ENCODE data around the gene SLC6A2. TPM values are rescaled to one million over a fixed set of nuclear protein-coding genes. Genes with fewer than 3 reads are reported as not detected.

SLC6A2 gene
- total and polyA plus RNA-seq, 9 of the 15 experiments (the other 6 are each of a cell fraction or from before 2014, with no cell fraction given): not detected

DNA sequence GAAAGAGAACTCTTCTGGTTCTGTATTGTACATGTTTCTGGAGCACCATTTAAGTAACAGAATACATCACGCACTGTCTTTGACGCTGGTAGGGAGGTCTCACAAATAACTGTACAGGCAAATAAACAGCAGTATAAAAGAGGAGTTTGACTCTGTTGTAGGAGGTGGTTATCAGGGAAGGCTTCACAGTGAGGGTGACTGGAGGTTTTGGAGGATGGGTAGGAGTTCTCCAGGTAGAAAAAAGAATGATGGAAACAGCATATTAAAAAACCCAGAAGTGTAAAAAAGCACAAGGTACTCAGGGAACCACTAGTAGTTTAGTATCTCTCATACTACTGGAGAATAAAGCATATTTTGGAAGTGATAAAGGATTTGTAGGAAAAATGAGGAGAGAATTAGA, 2.7 kb upstream of the SLC6A2 start (continued):
- TF ChIP-seq MCM2 (IDR thresholded peaks at IDR 0.05; ENCODE audit: low read depth) (no peak), TBL1XR1 (IDR thresholded peaks at IDR 0.05; ENCODE audit: low read length in 2 of 2) (no peak), POLR2H (tag; IDR thresholded peaks at IDR 0.05; ENCODE audit: low read depth) (no peak), ZBED1 (IDR thresholded peaks at IDR 0.05) (no peak), HDAC2 (IDR thresholded peaks at IDR 0.05) (no peak), ZNF224 (CRISPR knock-in tag; IDR thresholded peaks at IDR 0.05) (no peak)
- TF ChIP-seq, protein P1, sequence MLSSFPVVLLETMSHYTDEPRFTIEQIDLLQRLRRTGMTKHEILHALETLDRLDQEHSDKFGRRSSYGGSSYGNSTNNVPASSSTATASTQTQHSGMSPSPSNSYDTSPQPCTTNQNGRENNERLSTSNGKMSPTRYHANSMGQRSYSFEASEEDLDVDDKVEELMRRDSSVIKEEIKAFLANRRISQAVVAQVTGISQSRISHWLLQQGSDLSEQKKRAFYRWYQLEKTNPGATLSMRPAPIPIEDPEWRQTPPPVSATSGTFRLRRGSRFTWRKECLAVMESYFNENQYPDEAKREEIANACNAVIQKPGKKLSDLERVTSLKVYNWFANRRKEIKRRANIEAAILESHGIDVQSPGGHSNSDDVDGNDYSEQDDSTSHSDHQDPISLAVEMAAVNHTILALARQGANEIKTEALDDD (IDR thresholded peaks at IDR 0.05): no peak

DNA sequence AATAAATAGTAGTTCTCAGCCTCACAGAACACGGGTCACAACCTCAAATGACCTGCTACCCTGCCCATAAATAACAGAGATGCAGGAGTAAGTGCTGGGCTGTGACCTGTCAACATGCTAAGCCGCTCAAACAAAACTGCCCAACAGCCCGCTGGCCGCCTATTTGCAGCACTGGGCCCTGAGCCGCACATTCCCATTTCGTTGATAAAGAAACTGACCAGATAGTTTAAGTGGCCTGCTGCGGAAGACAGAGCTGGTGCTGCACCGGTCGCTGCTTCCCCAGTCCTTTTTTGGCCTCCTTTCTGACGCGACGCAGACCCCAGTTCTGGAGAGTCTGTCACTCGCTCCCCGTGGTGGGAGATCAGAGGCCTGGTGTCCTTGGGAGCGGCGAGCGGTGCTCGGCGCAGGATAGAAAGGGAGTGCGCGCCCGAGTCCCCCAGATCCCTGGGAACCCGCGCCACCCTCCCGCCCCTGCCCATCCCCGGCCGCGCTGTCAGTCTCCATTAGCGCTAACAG, 349 bp upstream of the SLC6A2 start:
- Histone ChIP-seq H3K9me3 (replicated peaks; ENCODE audit: control insufficient read depth, insufficient read depth, low read depth, low read length) (no peaks in the 10 kb centered on the region), H3K27me3 (ENCODE audit: control insufficient read depth in 2 of 2, insufficient read depth in 2 of 2, low read length in 2 of 2) (peaks cover 12 to 54% of the 10 kb centered on the region in 2 experiments; a peak in 4 of 5 replicates), H3K79me2 (ENCODE audit: control insufficient read depth, insufficient read depth, low read length) (no peaks in the 10 kb centered on the region), H2AFZ (ENCODE audit: low read depth, low read length) (no peak overlapping the region), H4K20me1 (replicated peaks; ENCODE audit: control insufficient read depth, insufficient read depth, low read length) (no peaks in the 10 kb centered on the region; the same call in 1 of the 2 replicates), H3K27ac (ENCODE audit: extremely low read depth, low read depth, low read length) (no peak overlapping the region), H3K9ac (ENCODE audit: insufficient read depth in 1 of 2, low read depth in 2 of 2, low read length in 2 of 2) (no peak overlapping the region), H3K4me1 (replicated peaks in 1 of 2; ENCODE audit: control insufficient read depth in 2 of 2, insufficient read depth in 2 of 2, low read length in 2 of 2) (no peaks in the 10 kb centered on the region), H3K36me3 (ENCODE audit: control insufficient read depth, insufficient read depth, low read length) (no peaks in the 10 kb centered on the region), H3K4me2 (ENCODE audit: insufficient read depth, low read length) (no peak overlapping the region), H3K9me1 (ENCODE audit: control insufficient read depth, insufficient read depth, low read length) (no peaks in the 10 kb centered on the region), H3K4me3 (no peak overlapping the region)
- ChIA-PET CTCF (ENCODE audit: low intra/inter-chr PET ratio) (no interaction called here), POLR2A (no interaction called here)
- FAIRE-seq: no peak
- DNase-seq (ENCODE audit: extremely low read depth in 1 of 4, low spot score in 3 of 4): no peak
- WGBS (ENCODE audit: insufficient coverage, low coverage, missing lambda C conversion rate): 7% methylated on average over 23 of the region's 29 CpGs
- in situ Hi-C loops (cut with MboI) (no loop called here), intact Hi-C loops (cut with micrococcal nuclease) (no loop called here)
- no peak for ATAC-seq
- BruUV-seq (replicated peaks): no TSS peak
- TF ChIP-seq, protein P2, sequence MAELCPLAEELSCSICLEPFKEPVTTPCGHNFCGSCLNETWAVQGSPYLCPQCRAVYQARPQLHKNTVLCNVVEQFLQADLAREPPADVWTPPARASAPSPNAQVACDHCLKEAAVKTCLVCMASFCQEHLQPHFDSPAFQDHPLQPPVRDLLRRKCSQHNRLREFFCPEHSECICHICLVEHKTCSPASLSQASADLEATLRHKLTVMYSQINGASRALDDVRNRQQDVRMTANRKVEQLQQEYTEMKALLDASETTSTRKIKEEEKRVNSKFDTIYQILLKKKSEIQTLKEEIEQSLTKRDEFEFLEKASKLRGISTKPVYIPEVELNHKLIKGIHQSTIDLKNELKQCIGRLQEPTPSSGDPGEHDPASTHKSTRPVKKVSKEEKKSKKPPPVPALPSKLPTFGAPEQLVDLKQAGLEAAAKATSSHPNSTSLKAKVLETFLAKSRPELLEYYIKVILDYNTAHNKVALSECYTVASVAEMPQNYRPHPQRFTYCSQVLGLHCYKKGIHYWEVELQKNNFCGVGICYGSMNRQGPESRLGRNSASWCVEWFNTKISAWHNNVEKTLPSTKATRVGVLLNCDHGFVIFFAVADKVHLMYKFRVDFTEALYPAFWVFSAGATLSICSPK (IDR thresholded peaks at IDR 0.05; ENCODE audit: borderline replicate concordance): no peak
- TF ChIP-seq, protein P3, sequence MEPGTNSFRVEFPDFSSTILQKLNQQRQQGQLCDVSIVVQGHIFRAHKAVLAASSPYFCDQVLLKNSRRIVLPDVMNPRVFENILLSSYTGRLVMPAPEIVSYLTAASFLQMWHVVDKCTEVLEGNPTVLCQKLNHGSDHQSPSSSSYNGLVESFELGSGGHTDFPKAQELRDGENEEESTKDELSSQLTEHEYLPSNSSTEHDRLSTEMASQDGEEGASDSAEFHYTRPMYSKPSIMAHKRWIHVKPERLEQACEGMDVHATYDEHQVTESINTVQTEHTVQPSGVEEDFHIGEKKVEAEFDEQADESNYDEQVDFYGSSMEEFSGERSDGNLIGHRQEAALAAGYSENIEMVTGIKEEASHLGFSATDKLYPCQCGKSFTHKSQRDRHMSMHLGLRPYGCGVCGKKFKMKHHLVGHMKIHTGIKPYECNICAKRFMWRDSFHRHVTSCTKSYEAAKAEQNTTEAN (CRISPR knock-in tag; IDR thresholded peaks at IDR 0.05): no peak
- TF ChIP-seq, protein P4, sequence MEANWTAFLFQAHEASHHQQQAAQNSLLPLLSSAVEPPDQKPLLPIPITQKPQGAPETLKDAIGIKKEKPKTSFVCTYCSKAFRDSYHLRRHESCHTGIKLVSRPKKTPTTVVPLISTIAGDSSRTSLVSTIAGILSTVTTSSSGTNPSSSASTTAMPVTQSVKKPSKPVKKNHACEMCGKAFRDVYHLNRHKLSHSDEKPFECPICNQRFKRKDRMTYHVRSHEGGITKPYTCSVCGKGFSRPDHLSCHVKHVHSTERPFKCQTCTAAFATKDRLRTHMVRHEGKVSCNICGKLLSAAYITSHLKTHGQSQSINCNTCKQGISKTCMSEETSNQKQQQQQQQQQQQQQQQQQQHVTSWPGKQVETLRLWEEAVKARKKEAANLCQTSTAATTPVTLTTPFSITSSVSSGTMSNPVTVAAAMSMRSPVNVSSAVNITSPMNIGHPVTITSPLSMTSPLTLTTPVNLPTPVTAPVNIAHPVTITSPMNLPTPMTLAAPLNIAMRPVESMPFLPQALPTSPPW (CRISPR knock-in tag; IDR thresholded peaks at IDR 0.05): no peak
- no peak for TF ChIP-seq ZKSCAN3 (CRISPR knock-in tag; IDR thresholded peaks at IDR 0.05)
- TF ChIP-seq EWSR1 (IDR thresholded peaks at IDR 0.05; ENCODE audit: borderline replicate concordance, low read depth, partially characterized antibody): no peak
- no peak for TF ChIP-seq MEIS2 (IDR thresholded peaks at IDR 0.05; ENCODE audit: partially characterized antibody)
- TF ChIP-seq MTA2 (IDR thresholded peaks at IDR 0.05; ENCODE audit: low read depth): no peak
- no peak for TF ChIP-seq ZNF3 (CRISPR knock-in tag; IDR thresholded peaks at IDR 0.05)
- TF ChIP-seq, protein P5, sequence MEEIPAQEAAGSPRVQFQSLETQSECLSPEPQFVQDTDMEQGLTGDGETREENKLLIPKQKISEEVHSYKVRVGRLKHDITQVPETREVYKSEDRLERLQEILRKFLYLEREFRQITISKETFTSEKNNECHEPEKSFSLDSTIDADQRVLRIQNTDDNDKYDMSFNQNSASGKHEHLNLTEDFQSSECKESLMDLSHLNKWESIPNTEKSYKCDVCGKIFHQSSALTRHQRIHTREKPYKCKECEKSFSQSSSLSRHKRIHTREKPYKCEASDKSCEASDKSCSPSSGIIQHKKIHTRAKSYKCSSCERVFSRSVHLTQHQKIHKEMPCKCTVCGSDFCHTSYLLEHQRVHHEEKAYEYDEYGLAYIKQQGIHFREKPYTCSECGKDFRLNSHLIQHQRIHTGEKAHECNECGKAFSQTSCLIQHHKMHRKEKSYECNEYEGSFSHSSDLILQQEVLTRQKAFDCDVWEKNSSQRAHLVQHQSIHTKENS (CRISPR knock-in tag; IDR thresholded peaks at IDR 0.05): no peak

Measured in K562 (cell line).